GM18861 (cell line): Measurements from ENCODE around the gene TMEM9B.
"Not testable (repeated sequence)": the region's sequence is repeated elsewhere in the genome, so short reads cannot be mapped to it uniquely, and the experiment has no call there.

Source experiments
- ATAC-seq: cut with Tn5 transposase; IDR thresholded peaks from one replicate; pipeline ENCODE4 v1.9.1; 2021; ENCODE audit not compliant: unreplicated experiment

The TMEM9B gene

GRCh38 chr11:8964324-8965320 is at the start of gene TMEM9B:
TSS of gene TMEM9B (minus strand) at chr11:8964442. CDS start at chr11:8964313, 129 bp downstream.
- ATAC-seq = peak; percentile 66

DNA sequence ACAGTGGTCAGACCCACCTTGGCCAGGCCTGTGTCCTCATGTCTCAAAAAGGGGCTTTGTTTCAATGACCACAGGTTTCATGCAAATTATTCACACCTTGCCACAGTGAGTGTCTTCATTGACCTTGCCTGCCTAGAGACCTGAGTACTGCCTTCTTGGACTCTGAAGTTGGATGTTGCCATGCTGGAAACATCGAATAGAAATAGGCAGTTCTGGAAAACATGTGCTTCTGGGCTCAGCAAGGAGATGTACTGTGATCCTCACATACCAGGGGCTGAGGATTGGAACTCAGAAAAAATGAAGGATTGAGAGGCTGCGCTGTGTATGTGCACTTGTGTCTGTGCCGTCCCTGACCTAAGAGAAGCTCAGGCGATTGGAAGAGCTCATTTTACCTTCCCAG is 49.1 kb upstream of the TMEM9B start:
- ATAC-seq = no peak

DNA sequence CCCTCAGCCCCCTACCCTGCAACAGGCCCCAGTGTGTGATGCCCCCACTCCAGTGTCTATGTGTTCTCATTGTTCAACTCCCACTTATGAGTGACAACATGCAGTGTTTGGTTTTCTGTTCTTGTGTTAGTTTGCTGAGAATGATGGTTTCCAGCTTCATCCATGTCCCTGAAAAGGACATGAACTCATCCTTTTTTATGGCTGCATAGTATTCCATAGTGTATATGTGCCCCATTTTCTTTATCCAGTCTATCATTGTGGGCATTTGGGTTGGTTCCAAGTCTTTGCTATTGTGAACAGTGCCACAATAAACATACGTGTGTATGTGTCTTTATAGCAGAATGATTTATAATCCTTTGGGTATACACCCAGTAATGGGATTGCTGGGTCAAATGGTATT is 45.3 kb upstream of the TMEM9B start:
- not testable (repeated sequence) for ATAC-seq

- no peak for ATAC-seq
Measured at GRCh38 chr11:9008661-9009060, 44.4 kb upstream of the TMEM9B start.

GRCh38 chr11:9008011-9008550 is 43.8 kb upstream of the TMEM9B start:
- ATAC-seq = no peak

DNA sequence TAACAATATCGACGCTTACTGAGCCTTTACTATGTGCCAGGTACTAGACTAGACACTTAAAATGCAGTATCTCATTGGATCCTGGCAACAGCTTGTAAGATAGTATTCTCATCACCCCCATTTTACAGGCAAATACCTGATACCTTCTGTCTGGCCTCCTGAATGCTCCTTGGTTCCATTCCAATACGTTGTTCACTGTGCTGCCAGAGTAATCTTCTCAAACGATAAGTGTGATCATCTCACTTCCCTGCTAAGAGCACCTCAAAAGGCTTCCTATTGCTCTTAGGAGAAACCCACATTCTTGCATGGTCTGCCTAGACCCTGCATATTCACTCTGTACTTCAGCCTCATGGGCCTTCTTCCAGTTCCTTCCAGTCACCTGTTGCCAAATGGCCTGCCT is 40.8 kb upstream of the TMEM9B start:
- no peak for ATAC-seq

GRCh38 chr11:9004183-9004926 is 40.1 kb upstream of the TMEM9B start:
- no peak for ATAC-seq

DNA sequence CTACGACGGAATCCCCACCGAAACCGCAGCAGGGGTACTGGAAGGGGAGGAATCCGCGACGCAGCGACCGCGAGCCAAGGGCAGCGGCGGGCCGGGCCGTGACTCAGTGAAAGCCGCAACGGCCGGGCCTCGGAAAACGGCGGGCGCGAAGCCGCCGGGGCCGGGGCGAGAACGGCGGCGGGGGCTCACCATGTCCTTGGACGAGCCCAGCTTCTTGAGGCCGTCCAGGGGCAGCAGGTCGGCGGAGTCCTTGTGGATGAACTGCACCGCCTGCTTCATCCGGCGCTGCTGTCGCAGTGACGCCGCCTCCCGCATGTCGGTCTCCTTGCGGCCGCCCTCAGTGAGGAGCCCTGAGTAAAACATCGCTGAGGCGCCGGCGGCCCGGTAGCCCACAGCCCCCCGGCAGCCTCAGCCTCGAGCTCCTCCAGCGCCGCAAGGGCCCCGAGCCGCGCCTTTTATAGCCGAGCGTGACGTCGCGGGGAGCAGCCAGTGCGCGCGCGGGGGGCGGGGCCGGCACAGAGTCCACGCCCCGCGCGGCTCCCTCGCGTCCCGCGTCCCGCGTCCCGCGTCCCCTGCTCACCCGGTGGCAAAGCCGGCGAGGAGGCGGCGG is 39.4 kb upstream of the TMEM9B start, which contains the start of gene NRIP3:
Gene NRIP3, minus strand, starts transcription at position 429 of the 610 bp plus-strand sequence. Its CDS starts 66 bp downstream, at position 363.
- ATAC-seq = no peak

DNA sequence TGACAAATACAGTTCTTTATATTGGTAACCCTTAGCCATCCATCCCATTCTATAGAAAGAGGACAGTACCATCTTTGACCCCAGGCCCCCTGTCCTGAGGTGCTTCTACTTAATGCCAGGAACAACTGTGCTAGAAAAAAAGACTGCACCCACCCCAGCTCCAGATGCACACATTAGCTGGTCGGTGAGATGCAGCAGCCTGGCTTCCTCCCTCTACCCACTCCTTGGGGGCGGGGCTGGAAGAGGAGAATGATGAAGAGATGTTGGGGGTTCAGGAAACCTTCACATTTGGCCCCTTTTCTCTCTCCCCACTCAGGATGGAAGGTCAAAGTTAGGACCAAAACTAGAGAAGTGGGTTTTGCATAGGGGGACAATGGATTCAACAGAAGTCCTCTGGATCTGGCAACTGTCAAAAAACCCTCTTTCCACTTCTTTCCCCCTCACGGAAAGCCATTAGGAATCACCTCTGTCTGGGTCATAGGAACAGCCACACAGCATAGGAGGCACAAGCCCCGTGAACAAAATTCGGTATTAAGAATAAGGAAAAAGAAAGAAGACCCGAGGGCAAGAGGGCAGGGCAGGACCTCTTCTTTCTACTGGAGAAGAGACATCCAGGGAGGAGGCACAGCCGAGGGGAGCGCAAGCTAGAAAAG is 38.8 kb upstream of the TMEM9B start:
- no peak for ATAC-seq

GRCh38 chr11:9001736-9002135 is 37.5 kb upstream of the TMEM9B start:
- ATAC-seq = no peak

GRCh38 chr11:8998017-8998416 is 33.8 kb upstream of the TMEM9B start:
- no peak for ATAC-seq

- ATAC-seq = no peak
Measured at GRCh38 chr11:8997451-8997850, 33.2 kb upstream of the TMEM9B start.

- no peak for ATAC-seq
Measured at GRCh38 chr11:8989453-8989852, 25.2 kb upstream of the TMEM9B start.

- no peak for ATAC-seq
Measured at GRCh38 chr11:8988329-8989234, 24.3 kb upstream of the TMEM9B start.

GRCh38 chr11:8987446-8987845 is 23.2 kb upstream of the TMEM9B start:
- ATAC-seq = no peak

GRCh38 chr11:8986772-8987171 is 22.5 kb upstream of the TMEM9B start:
- not testable (repeated sequence) for ATAC-seq

GRCh38 chr11:8985462-8985861 is 21.2 kb upstream of the TMEM9B start:
- no peak for ATAC-seq

- ATAC-seq = no peak
Measured at GRCh38 chr11:8983552-8983951, 19.3 kb upstream of the TMEM9B start.

DNA sequence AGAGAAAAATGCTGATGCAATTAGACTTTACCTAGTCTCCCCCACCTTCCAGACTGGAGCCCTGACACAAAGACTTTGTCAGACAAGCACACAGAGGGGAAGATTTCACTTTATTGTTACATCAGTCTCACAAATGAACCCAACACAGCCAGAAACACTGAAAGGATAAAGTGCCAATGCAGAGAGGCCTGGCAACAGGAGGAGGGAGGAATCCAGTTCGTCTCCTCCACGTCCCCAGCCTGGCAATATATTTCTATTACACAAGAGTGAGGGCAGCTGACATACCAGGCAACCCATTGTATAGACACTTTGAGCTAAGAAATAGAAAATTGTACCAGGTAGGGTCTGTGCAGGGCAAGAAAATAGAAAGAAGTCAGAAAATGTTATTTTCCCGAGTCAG is 16.2 kb upstream of the TMEM9B start:
- no peak for ATAC-seq
